Prostate gland (tissue), 2 donors: ENCODE results near the gene KLHL1.

Source experiments
- CTCF ChIP-seq, 4 experiments: fragments of 200-600 bp in 2 of 4; fragments of 450-650 bp in 2 of 4; sonication (generic) in 2 of 4; IDR thresholded peaks; 1 replicate in 3 of 4; 2 replicates in 1 of 4; pipeline ENCODE4 v1.5.1; 2016 to 2019; ENCODE audit warnings: antibody characterized with exemption in 4 of 4, mild to moderate bottlenecking in 2 of 4, moderate library complexity in 2 of 4
- POLR2AphosphoS5 ChIP-seq: sonication (generic); formaldehyde crosslinking; IDR thresholded peaks from one replicate; pipeline ENCODE4 v1.6.1; 2017; ENCODE audit warnings: antibody characterized with exemption

DNA sequence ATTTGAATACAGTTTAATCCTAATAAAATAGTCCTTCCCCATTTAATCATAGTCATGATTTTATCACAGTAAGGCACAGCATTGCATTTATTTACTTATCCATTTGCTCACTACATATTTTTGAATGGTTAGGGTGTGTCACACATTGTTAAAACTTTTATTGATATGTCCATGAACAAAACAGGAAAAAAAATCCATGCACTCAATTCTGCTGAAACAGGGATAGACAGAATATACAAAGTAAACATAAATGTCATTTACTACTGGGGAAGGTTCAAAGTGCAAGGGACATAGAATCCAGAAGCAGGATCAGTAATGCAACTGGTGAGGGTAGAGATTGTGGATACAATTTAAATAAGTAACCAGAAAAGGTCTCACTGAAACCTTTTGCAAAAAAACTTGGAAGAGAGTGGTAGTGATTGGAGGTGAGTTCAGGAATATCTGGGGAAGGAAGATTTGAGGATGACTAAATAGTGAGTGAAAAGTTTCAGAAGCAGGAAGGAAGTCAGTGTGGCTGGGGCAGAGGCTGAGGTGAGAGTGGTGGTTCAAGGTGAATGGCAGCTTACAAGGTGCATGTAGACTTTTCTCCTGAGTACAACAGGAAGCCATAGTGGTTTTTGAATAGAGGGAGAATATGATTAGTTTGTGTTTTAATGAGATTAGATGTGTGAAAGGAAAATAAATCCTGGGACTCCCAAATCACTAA lies 387.8 kb downstream of the KLHL1 start:
- no peak for TF ChIP-seq POLR2AphosphoS5
- TF ChIP-seq CTCF (IDR thresholded peaks at IDR 0.05), result no peak
